Thyroid gland (tissue), 4 donors: ENCODE measurements around the gene BUB1B. TPM values are rescaled to one million over a fixed set of nuclear protein-coding genes. Genes with fewer than 3 reads are reported as not detected.

Source experiments
- DNase-seq, 2 donors: peaks; one replicate each; pipeline ENCODE4 v3.0.0-alpha.2; 2019
- H3K27ac ChIP-seq, 3 donors: fragments of 200-600 bp; sonication (generic); 1 replicate in 2 of 3; 2 replicates in 1 of 3; pipeline ENCODE4 v1.5.1; 2016 to 2019; ENCODE audit warnings: mild to moderate bottlenecking in 1 of 3, moderate library complexity in 1 of 3
- H3K27me3 ChIP-seq: fragments of 200-600 bp; sonication (generic); one replicate; pipeline ENCODE4 v1.5.1; 2019
- H3K36me3 ChIP-seq, 2 donors: fragments of 200-600 bp; sonication (generic); one replicate each; pipeline ENCODE4 v1.5.1; 2016 to 2019
- H3K4me1 ChIP-seq, 2 donors: fragments of 200-600 bp; sonication (generic); one replicate each; pipeline ENCODE4 v1.5.1; 2017 to 2019
- H3K4me3 ChIP-seq, 3 donors: fragments of 200-600 bp; sonication (generic); replicated peaks in 1 of 3; 1 replicate in 2 of 3; 2 replicates in 1 of 3; pipeline ENCODE4 v1.5.1; 2016; ENCODE audit warnings: mild to moderate bottlenecking in 1 of 3
- H3K9me3 ChIP-seq: fragments of 200-600 bp; sonication (generic); one replicate; pipeline ENCODE4 v1.5.1; 2017
- POLR2A ChIP-seq, 2 donors: fragments of 450-650 bp; IDR thresholded peaks; one replicate each; pipeline ENCODE4 v1.6.1; 2017; ENCODE audit warnings: antibody characterized with exemption in 2 of 2, mild to moderate bottlenecking in 2 of 2, moderate library complexity in 1 of 2
- WGBS, 2 donors: methylation state at CpG; one replicate each; pipeline ENCODE4 v1.1.5; 2017; 5-methylcytosine and 5-hydroxymethylcytosine counted together
- intact Hi-C: fragments of 100-400 bp; cut with DNase I; formaldehyde crosslinking; loops from one replicate; pipeline ENCODE4 v1.15.1; 2023
- total RNA-seq, 4 donors: library from RNA; depleted of rRNA; stranded (reverse); fragments of >200 nt; gene quantifications; one replicate each; pipeline ENCODE4 v1.2.3, GENCODE V29; 2016
- TF ChIP-seq, protein P1 (sequence below), 6 experiments: fragments of 200-600 bp in 3 of 6; fragments of 450-650 bp in 3 of 6; sonication (generic) in 3 of 6; IDR thresholded peaks; one replicate each; pipeline ENCODE4 v1.5.1; 2016 to 2019; ENCODE audit warnings: antibody characterized with exemption in 6 of 6, mild to moderate bottlenecking in 2 of 6, inconsistent platforms in 1 of 6, moderate library complexity in 1 of 6

The BUB1B gene
- total RNA-seq, 4 donors from 2014 or later = 0.20 to 3.7 (median 1.4) TPM

DNA sequence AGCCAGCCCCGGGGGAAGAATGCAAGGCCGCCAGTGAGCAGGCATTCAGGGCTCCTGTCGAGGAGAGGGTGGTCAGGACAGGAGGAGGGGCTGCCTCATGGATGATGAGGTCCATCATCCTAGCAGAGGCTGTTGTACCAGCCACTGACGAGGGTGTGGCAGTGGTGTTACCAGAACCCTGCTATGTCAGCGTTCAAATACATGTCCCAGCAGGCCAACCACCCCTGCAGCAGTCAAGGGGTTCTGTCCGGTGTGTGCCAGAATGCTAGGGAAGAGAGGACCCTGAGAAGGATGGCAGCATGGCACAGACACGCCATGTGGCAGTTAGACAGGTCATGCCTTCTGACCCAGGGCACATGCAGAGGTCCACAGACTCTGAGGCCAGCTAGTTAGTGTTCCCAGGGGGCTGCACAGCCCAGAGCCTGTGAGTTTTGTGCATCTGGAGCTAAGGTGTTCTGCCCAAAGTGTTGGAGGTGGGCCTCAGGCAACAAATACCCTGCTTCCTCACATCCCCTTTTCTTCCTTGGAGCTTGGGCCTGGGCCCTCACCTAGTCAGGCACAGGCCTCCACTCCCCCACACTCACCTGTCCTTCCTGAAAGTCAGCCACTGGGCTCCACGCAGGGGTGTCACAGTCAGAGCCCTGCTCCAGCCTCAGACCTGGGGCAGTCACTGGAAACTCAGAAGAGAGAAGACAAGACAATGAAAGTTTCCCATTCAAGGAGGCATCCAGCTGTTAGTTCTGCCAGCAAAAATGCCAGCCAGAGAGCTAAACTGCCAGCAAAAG is 85.8 kb downstream of the BUB1B start:
- H3K36me3 ChIP-seq = no peaks in the 10 kb centered on the region
- TF ChIP-seq, protein P1, sequence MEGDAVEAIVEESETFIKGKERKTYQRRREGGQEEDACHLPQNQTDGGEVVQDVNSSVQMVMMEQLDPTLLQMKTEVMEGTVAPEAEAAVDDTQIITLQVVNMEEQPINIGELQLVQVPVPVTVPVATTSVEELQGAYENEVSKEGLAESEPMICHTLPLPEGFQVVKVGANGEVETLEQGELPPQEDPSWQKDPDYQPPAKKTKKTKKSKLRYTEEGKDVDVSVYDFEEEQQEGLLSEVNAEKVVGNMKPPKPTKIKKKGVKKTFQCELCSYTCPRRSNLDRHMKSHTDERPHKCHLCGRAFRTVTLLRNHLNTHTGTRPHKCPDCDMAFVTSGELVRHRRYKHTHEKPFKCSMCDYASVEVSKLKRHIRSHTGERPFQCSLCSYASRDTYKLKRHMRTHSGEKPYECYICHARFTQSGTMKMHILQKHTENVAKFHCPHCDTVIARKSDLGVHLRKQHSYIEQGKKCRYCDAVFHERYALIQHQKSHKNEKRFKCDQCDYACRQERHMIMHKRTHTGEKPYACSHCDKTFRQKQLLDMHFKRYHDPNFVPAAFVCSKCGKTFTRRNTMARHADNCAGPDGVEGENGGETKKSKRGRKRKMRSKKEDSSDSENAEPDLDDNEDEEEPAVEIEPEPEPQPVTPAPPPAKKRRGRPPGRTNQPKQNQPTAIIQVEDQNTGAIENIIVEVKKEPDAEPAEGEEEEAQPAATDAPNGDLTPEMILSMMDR (IDR thresholded peaks at IDR 0.05) = no peak
- TF ChIP-seq POLR2A (IDR thresholded peaks at IDR 0.05) = no peak
- DNase-seq = no peak
- WGBS, 2 donors = 92 to 96% methylated on average over 5 to 8 of the region's 8 CpGs
- no peaks in the 10 kb centered on the region for H3K9me3 ChIP-seq
- peaks cover 0 to 7% of the 10 kb centered on the region in 2 donors for H3K4me1 ChIP-seq
- no peaks in the 10 kb centered on the region for H3K27me3 ChIP-seq
- no peak overlapping the region for H3K4me3 ChIP-seq
- no peak overlapping the region for H3K27ac ChIP-seq
- intact Hi-C loops = no loop called here

- Histone ChIP-seq H3K4me3 (no peak overlapping the region), H3K36me3 (no peaks in the 10 kb centered on the region), H3K9me3 (no peaks in the 10 kb centered on the region), H3K27me3 (no peaks in the 10 kb centered on the region), H3K27ac (no peak overlapping the region), H3K4me1 (peaks cover 0 to 15% of the 10 kb centered on the region in 2 donors)
- intact Hi-C loops = no loop called here
- TF ChIP-seq, protein P1 (IDR thresholded peaks at IDR 0.05) = no peak
- no peak for TF ChIP-seq POLR2A (IDR thresholded peaks at IDR 0.05)
- 90 to 91% methylated on average over 5 to 12 of the region's 12 CpGs for WGBS, 2 donors
- no peak for DNase-seq
Observed at GRCh38 chr15:40247406-40247971, 86.6 kb downstream of the BUB1B start.

DNA sequence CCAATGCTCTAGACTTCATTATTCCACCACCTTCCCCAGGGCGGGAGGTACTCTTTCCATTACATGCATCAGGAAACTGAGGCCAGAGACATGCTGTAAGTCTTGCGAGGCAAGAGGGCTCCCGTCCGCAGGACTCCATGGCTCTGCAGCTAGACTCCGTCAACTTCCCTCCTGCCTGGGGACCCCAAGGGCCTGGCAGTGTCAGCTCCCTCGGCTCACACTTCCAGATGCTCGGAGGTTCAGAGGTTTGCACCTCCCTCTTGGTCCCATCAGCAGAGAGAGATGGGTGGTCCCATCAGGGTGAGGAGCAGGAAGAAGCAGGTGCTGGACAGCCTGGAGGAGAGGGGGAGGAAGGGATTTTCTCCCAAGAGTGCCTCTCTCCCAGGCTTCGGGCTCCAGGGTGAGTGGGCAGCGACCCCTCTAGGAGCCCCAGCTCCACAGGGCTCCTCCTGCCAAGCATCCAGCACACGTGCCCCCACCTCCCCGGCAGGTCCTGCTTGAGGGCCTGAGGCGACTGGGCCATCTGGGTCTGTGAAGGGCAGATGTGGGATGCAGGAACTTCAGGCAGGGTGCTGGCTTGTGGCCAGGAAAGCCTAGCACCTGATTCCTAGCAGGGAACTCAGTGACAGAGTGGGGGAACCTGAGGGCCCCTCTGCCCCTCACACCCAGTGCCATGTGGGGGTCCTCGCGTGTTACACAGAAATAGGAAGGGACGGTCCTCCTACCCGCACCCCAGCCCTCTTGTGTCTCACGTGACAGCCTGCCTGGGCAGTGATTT is 87.3 kb downstream of the BUB1B start:
- Histone ChIP-seq H3K36me3 (no peaks in the 10 kb centered on the region), H3K9me3 (no peaks in the 10 kb centered on the region), H3K4me3 (no peak overlapping the region), H3K27ac (no peak overlapping the region), H3K27me3 (no peaks in the 10 kb centered on the region), H3K4me1 (peaks cover 3 to 19% of the 10 kb centered on the region in 2 donors)
- 90 to 92% methylated on average over 12 to 15 of the region's 17 CpGs for WGBS, 2 donors
- TF ChIP-seq, protein P1 (IDR thresholded peaks at IDR 0.05) = no peak
- no peak for TF ChIP-seq POLR2A (IDR thresholded peaks at IDR 0.05)
- no peak for DNase-seq
- intact Hi-C loops = no loop called here

DNA sequence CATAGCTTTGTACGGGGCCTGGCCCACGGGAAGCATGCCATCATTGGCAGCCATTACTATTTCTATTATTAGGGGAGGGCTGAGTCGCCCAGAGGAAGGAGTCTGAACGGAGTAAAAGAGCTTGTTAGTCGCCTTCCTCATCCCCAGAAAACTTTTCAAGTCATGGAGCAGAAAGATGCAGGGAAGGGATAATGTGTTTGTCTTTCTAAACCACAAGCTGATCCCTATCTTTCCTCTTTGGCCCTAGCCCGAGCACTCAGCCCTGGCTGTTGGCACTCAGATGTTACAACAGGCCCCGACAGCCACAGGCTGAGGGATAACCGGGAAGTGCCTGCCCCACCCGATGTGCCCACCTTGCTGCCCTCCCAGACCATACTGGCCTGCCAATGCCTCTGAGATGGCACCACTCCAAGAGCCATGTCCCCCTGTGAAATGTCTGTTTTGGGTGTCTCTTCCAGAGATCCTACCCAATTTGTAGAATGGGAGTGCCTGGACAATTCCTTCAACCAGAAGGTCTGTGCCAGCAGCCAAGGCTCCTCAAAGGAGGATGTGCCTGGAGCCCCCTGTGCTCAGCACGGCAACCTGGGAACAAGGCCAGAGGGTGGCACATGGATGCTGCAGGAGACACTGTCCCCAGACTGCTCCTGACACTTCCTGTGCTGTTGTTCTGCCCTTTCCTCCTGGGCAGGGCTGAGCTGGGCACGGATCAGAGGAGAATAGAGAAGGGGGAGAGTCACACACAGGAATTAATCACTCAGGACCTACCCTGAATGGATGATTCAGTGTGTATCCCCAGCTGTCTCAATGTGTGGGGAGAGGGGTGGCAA is 88.8 kb downstream of the BUB1B start:
- intact Hi-C loops = no loop called here
- Histone ChIP-seq H3K4me1 (peaks cover 11 to 32% of the 10 kb centered on the region in 2 donors), H3K4me3 (no peak overlapping the region), H3K27ac (no peak overlapping the region), H3K36me3 (no peaks in the 10 kb centered on the region), H3K27me3 (no peaks in the 10 kb centered on the region), H3K9me3 (no peaks in the 10 kb centered on the region)
- TF ChIP-seq, protein P1 (IDR thresholded peaks at IDR 0.05) = no peak
- no peak for TF ChIP-seq POLR2A (IDR thresholded peaks at IDR 0.05)
- 70 to 71% methylated on average over 11 of the region's 11 CpGs for WGBS, 2 donors
- no peak for DNase-seq
